Glomerular visceral epithelial cell (primary cell): ENCODE measurements around the gene FAM228A.
"Not testable (repeated sequence)": the region's sequence is repeated elsewhere in the genome, so short reads cannot be mapped to it uniquely, and the experiment has no call there.

Experiments
- DNase-seq: peaks from one replicate; pipeline ENCODE4 v3.0.0-alpha.2; 2016; ENCODE audit errors: extremely low spot score

FAM228A gene

GRCh38 chr2:24191156-24191555 lies 16.3 kb downstream of the FAM228A start:
- DNase-seq, result no peak

GRCh38 chr2:24191848-24192247 lies 17.0 kb downstream of the FAM228A start:
- DNase-seq, result no peak

GRCh38 chr2:24197213-24197612 lies 22.4 kb downstream of the FAM228A start:
- not testable (repeated sequence) for DNase-seq

GRCh38 chr2:24199968-24200590 lies 25.2 kb downstream of the FAM228A start:
- no peak for DNase-seq

- no peak for DNase-seq
These were observed 25.9 kb downstream of the FAM228A start for GRCh38 chr2:24200799-24201198.

- no peak for DNase-seq
These were observed 28.4 kb downstream of the FAM228A start for GRCh38 chr2:24203029-24203786.

GRCh38 chr2:24203787-24204150 lies 28.9 kb downstream of the FAM228A start:
- DNase-seq, result no peak

GRCh38 chr2:24204505-24204904 lies 29.7 kb downstream of the FAM228A start:
- DNase-seq, result no peak

GRCh38 chr2:24205131-24205530 lies 30.3 kb downstream of the FAM228A start:
- DNase-seq, result no peak

GRCh38 chr2:24206242-24206641 lies 31.4 kb downstream of the FAM228A start:
- DNase-seq, result no peak

- DNase-seq, result no peak
These were observed 31.9 kb downstream of the FAM228A start for GRCh38 chr2:24206714-24207113.

GRCh38 chr2:24207359-24207758 lies 32.5 kb downstream of the FAM228A start:
- no peak for DNase-seq

- no peak for DNase-seq
These were observed 33.6 kb downstream of the FAM228A start for GRCh38 chr2:24208490-24208889.

- no peak for DNase-seq
These were observed 34.7 kb downstream of the FAM228A start for GRCh38 chr2:24209389-24210105.

- DNase-seq, result no peak
These were observed 35.2 kb downstream of the FAM228A start for GRCh38 chr2:24210106-24210455.

- no peak for DNase-seq
These were observed 35.9 kb downstream of the FAM228A start for GRCh38 chr2:24210723-24211122.

GRCh38 chr2:24211408-24211807 lies 36.6 kb downstream of the FAM228A start:
- DNase-seq, result no peak

- DNase-seq, result no peak
These were observed 40.0 kb downstream of the FAM228A start for GRCh38 chr2:24214880-24215279.

GRCh38 chr2:24220554-24221291 lies 45.9 kb downstream of the FAM228A start:
- no peak for DNase-seq

- DNase-seq, result no peak
These were observed 46.6 kb downstream of the FAM228A start for GRCh38 chr2:24221343-24222050.

GRCh38 chr2:24222946-24223345 lies 48.1 kb downstream of the FAM228A start:
- no peak for DNase-seq
